Measurements from ENCODE around the gene P2RY2.

The P2RY2 gene

DNA sequence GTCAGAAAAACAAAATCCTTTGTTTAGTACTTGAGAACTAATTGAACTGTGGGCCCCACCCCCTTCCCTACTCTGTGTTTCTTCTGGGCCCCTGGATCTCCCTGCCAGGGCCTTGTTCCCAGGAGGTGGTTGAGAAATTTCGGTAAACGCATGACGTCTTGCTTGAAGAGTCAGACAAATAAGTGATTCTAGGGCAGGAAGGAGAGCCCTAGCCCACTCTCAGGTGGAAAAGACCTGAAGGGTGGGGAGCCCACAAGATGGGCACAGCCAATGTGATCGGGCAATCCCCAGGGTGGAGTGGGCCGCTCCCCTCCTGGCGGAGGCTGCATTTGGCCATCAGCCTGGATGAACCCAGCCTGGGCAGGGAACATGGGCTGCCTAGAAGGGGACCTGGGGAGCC is 16.8 kb upstream of the P2RY2 start:
- no peak for ATAC-seq
- TF ChIP-seq, protein P1, sequence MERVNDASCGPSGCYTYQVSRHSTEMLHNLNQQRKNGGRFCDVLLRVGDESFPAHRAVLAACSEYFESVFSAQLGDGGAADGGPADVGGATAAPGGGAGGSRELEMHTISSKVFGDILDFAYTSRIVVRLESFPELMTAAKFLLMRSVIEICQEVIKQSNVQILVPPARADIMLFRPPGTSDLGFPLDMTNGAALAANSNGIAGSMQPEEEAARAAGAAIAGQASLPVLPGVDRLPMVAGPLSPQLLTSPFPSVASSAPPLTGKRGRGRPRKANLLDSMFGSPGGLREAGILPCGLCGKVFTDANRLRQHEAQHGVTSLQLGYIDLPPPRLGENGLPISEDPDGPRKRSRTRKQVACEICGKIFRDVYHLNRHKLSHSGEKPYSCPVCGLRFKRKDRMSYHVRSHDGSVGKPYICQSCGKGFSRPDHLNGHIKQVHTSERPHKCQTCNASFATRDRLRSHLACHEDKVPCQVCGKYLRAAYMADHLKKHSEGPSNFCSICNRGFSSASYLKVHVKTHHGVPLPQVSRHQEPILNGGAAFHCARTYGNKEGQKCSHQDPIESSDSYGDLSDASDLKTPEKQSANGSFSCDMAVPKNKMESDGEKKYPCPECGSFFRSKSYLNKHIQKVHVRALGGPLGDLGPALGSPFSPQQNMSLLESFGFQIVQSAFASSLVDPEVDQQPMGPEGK (CRISPR knock-in tag; IDR thresholded peaks at IDR 0.05; ENCODE audit: borderline replicate concordance) = no peak
- TF ChIP-seq OSR1 (CRISPR knock-in tag; IDR thresholded peaks at IDR 0.05) (no peak), ESRRG (CRISPR knock-in tag; IDR thresholded peaks at IDR 0.05) (no peak), PPARA (CRISPR knock-in tag; IDR thresholded peaks at IDR 0.05; ENCODE audit: borderline replicate concordance) (no peak), TCF4 (CRISPR knock-in tag; IDR thresholded peaks at IDR 0.05; ENCODE audit: borderline replicate concordance) (no peak), TOX (CRISPR knock-in tag; IDR thresholded peaks at IDR 0.05; ENCODE audit: borderline replicate concordance) (no peak), ZFP30 (CRISPR knock-in tag; IDR thresholded peaks at IDR 0.05) (no peak), ZNF8 (CRISPR knock-in tag; IDR thresholded peaks at IDR 0.05) (no peak), GLIS3 (CRISPR knock-in tag; IDR thresholded peaks at IDR 0.05) (no peak), ZNF565 (CRISPR knock-in tag; conservative IDR thresholded peaks at IDR 0.05; ENCODE audit: low read depth) (no peak), CSDC2 (CRISPR knock-in tag; IDR thresholded peaks at IDR 0.05) (no peak), BACH2 (CRISPR knock-in tag; IDR thresholded peaks at IDR 0.05; ENCODE audit: borderline replicate concordance) (no peak), ZFP3 (CRISPR knock-in tag; IDR thresholded peaks at IDR 0.05) (no peak), RARB (CRISPR knock-in tag; IDR thresholded peaks at IDR 0.05) (no peak)
- TF ChIP-seq, protein P2, sequence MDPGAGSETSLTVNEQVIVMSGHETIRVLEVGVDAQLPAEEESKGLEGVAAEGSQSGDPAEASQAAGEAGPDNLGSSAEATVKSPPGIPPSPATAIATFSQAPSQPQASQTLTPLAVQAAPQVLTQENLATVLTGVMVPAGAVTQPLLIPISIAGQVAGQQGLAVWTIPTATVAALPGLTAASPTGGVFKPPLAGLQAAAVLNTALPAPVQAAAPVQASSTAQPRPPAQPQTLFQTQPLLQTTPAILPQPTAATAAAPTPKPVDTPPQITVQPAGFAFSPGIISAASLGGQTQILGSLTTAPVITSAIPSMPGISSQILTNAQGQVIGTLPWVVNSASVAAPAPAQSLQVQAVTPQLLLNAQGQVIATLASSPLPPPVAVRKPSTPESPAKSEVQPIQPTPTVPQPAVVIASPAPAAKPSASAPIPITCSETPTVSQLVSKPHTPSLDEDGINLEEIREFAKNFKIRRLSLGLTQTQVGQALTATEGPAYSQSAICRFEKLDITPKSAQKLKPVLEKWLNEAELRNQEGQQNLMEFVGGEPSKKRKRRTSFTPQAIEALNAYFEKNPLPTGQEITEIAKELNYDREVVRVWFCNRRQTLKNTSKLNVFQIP (CRISPR knock-in tag; IDR thresholded peaks at IDR 0.05; ENCODE audit: borderline replicate concordance, low read depth) = no peak
- TF ChIP-seq, protein P3, sequence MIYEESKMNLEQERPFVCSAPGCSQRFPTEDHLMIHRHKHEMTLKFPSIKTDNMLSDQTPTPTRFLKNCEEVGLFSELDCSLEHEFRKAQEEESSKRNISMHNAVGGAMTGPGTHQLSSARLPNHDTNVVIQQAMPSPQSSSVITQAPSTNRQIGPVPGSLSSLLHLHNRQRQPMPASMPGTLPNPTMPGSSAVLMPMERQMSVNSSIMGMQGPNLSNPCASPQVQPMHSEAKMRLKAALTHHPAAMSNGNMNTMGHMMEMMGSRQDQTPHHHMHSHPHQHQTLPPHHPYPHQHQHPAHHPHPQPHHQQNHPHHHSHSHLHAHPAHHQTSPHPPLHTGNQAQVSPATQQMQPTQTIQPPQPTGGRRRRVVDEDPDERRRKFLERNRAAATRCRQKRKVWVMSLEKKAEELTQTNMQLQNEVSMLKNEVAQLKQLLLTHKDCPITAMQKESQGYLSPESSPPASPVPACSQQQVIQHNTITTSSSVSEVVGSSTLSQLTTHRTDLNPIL (CRISPR knock-in tag; IDR thresholded peaks at IDR 0.05; ENCODE audit: low read depth) = no peak
- TF ChIP-seq, protein P4, sequence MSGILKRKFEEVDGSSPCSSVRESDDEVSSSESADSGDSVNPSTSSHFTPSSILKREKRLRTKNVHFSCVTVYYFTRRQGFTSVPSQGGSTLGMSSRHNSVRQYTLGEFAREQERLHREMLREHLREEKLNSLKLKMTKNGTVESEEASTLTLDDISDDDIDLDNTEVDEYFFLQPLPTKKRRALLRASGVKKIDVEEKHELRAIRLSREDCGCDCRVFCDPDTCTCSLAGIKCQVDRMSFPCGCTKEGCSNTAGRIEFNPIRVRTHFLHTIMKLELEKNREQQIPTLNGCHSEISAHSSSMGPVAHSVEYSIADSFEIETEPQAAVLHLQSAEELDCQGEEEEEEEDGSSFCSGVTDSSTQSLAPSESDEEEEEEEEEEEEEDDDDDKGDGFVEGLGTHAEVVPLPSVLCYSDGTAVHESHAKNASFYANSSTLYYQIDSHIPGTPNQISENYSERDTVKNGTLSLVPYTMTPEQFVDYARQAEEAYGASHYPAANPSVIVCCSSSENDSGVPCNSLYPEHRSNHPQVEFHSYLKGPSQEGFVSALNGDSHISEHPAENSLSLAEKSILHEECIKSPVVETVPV (CRISPR knock-in tag; IDR thresholded peaks at IDR 0.05) = no peak

DNA sequence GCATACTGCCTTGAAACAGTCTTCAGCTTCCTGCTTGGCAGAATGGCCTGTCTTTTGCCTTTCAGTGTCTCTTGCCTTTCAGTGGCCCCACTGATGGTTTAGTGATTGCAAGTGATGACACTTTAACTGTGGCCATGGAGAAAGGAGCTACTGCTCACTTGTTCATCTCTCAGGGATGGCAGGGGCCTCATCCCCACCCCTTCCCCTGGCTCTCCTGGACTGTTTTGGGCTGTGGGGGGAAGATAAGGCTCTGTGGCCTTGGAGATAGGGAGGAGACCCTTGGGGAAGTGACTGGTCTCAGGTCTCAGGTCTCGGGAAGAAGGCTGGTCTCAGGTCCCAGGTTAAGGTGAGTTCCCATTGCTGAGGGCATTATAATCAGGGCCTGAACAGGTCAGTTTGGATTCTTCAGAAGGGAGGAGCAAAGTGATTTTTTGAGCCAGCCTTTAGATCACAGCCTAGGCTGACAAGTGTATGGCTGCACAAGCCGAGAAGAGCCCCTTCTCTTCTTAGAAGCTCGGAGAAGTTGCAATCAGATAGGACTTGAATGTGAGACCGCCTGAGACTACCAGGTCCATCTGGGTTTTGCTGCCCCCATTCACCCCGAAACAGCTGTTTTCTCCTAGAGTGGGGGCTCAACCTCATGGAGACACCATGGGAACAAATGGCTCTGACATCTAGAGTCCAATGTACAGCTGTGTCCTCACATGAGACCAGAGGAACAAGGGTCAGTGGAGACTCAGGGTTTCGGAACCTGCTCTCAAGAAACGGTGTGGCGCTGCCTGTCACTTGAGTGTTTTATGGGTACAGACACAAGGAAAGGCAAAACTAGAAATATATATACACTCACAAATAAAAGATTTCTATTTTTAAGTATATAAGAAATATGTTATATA is 15.9 kb upstream of the P2RY2 start:
- no peak for ATAC-seq

DNA sequence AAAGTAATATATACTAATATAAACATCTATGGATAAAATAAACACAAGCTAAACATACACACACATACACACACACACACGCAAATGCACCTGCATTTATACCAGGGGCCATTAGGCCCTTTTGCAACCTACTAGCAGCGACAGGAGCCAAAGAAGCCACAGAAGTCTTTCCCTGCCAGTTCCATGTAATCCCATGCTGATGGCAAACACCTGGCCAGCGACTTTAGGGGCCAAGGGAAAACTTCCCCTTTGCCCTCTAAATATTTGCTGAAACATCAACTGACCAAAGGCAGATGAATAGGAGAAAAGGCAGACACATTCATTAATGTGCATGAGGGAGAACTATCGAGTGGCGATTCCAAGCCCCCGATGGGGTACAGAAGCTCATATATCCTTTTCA is 14.8 kb upstream of the P2RY2 start:
- no peak for ATAC-seq
- TF ChIP-seq CSDC2 (CRISPR knock-in tag; IDR thresholded peaks at IDR 0.05) (no peak), ISL1 (CRISPR knock-in tag; IDR thresholded peaks at IDR 0.05) (no peak), ZNF565 (CRISPR knock-in tag; conservative IDR thresholded peaks at IDR 0.05; ENCODE audit: low read depth) (no peak), ZFP30 (CRISPR knock-in tag; IDR thresholded peaks at IDR 0.05) (no peak), ESRRG (CRISPR knock-in tag; IDR thresholded peaks at IDR 0.05) (no peak), ZNF70 (CRISPR knock-in tag; IDR thresholded peaks at IDR 0.05) (no peak), SNAI2 (CRISPR knock-in tag; IDR thresholded peaks at IDR 0.05) (no peak)
- TF ChIP-seq, protein P1 (CRISPR knock-in tag; IDR thresholded peaks at IDR 0.05; ENCODE audit: borderline replicate concordance) = no peak
- TF ChIP-seq, protein P5, sequence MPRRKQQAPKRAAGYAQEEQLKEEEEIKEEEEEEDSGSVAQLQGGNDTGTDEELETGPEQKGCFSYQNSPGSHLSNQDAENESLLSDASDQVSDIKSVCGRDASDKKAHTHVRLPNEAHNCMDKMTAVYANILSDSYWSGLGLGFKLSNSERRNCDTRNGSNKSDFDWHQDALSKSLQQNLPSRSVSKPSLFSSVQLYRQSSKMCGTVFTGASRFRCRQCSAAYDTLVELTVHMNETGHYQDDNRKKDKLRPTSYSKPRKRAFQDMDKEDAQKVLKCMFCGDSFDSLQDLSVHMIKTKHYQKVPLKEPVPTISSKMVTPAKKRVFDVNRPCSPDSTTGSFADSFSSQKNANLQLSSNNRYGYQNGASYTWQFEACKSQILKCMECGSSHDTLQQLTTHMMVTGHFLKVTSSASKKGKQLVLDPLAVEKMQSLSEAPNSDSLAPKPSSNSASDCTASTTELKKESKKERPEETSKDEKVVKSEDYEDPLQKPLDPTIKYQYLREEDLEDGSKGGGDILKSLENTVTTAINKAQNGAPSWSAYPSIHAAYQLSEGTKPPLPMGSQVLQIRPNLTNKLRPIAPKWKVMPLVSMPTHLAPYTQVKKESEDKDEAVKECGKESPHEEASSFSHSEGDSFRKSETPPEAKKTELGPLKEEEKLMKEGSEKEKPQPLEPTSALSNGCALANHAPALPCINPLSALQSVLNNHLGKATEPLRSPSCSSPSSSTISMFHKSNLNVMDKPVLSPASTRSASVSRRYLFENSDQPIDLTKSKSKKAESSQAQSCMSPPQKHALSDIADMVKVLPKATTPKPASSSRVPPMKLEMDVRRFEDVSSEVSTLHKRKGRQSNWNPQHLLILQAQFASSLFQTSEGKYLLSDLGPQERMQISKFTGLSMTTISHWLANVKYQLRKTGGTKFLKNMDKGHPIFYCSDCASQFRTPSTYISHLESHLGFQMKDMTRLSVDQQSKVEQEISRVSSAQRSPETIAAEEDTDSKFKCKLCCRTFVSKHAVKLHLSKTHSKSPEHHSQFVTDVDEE (CRISPR knock-in tag; IDR thresholded peaks at IDR 0.05) = no peak

More for the DNA sequence above, 15.9 kb upstream of the P2RY2 start:
- TF ChIP-seq, protein P1 (CRISPR knock-in tag; IDR thresholded peaks at IDR 0.05; ENCODE audit: borderline replicate concordance) = no peak
- no peak for TF ChIP-seq ISL1 (CRISPR knock-in tag; IDR thresholded peaks at IDR 0.05)
- no peak for TF ChIP-seq ZFP30 (CRISPR knock-in tag; IDR thresholded peaks at IDR 0.05)
- no peak for TF ChIP-seq ZNF8 (CRISPR knock-in tag; IDR thresholded peaks at IDR 0.05)
- TF ChIP-seq TOX (CRISPR knock-in tag; IDR thresholded peaks at IDR 0.05; ENCODE audit: borderline replicate concordance) = no peak
- no peak for TF ChIP-seq BACH2 (CRISPR knock-in tag; IDR thresholded peaks at IDR 0.05; ENCODE audit: borderline replicate concordance)
- TF ChIP-seq PPARA (CRISPR knock-in tag; IDR thresholded peaks at IDR 0.05; ENCODE audit: borderline replicate concordance) = no peak
- no peak for TF ChIP-seq ZNF70 (CRISPR knock-in tag; IDR thresholded peaks at IDR 0.05)
- TF ChIP-seq TCF4 (CRISPR knock-in tag; IDR thresholded peaks at IDR 0.05; ENCODE audit: borderline replicate concordance) = no peak
- no peak for TF ChIP-seq ZFP3 (CRISPR knock-in tag; IDR thresholded peaks at IDR 0.05)
- no peak for TF ChIP-seq ZC3H10 (CRISPR knock-in tag; IDR thresholded peaks at IDR 0.05)
- no peak for TF ChIP-seq GLIS3 (CRISPR knock-in tag; IDR thresholded peaks at IDR 0.05)
